Stomach (tissue), 9 donors: Measurements from ENCODE around the gene NEURL1B. TPM values are rescaled to one million over a fixed set of nuclear protein-coding genes. Genes with fewer than 3 reads are reported as not detected.

Experiments
- DNase-seq, 2 donors: peaks; one replicate each; pipeline versions ENCODE4 v3.0.0 to v3.0.0-alpha.2; 2013 to 2019
- H3K27ac ChIP-seq, 5 donors: fragments of 200-600 bp in 4 of 5; sonication (generic) in 4 of 5; one replicate each; pipeline ENCODE4 v1.5.1; 2013 to 2019; ENCODE audit warnings: mild to moderate bottlenecking in 1 of 5, moderate library complexity in 1 of 5
- H3K27me3 ChIP-seq, 3 donors: fragments of 200-600 bp; sonication (generic); one replicate each; pipeline ENCODE4 v1.5.1; 2017 to 2019; ENCODE audit warnings: mixed run types in 1 of 3
- H3K36me3 ChIP-seq, 4 donors: fragments of 200-600 bp; sonication (generic); 1 replicate in 3 of 4; 2 replicates in 1 of 4; pipeline ENCODE4 v1.5.1; 2016 to 2019
- H3K4me1 ChIP-seq, 4 donors: fragments of 200-600 bp; sonication (generic); one replicate each; pipeline ENCODE4 v1.5.1; 2016 to 2019
- H3K4me3 ChIP-seq, 4 donors: fragments of 200-600 bp; sonication (generic) in 3 of 4; one replicate each; pipeline ENCODE4 v1.5.1; 2016 to 2019; ENCODE audit warnings: mild to moderate bottlenecking in 1 of 4
- H3K9me3 ChIP-seq, 4 donors: fragments of 200-600 bp; sonication (generic); one replicate each; pipeline ENCODE4 v1.5.1; 2016 to 2019
- EP300 ChIP-seq: sonication (generic); formaldehyde crosslinking; IDR thresholded peaks from one replicate; pipeline ENCODE4 v1.6.1; 2017; ENCODE audit warnings: antibody characterized with exemption
- POLR2A ChIP-seq, 4 donors: fragments of 450-650 bp; IDR thresholded peaks; one replicate each; pipeline ENCODE4 v1.6.1; 2016; ENCODE audit warnings: antibody characterized with exemption in 4 of 4, control low read depth in 2 of 4, mild to moderate bottlenecking in 1 of 4, moderate library complexity in 1 of 4
- POLR2AphosphoS5 ChIP-seq, 3 donors: sonication (generic); formaldehyde crosslinking; IDR thresholded peaks; one replicate each; pipeline ENCODE4 v1.6.1; 2016; ENCODE audit warnings: antibody characterized with exemption in 3 of 3
- WGBS, 5 donors: extraction: QIAGEN DNeasy Blood & Tissue Kit in 3 of 5; methylation state at CpG; one replicate each; pipeline versions ENCODE4 v1.1.5 to v1.1.7; 2013 to 2018; 5-methylcytosine and 5-hydroxymethylcytosine counted together
- intact Hi-C: fragments of 100-400 bp; cut with DNase I; formaldehyde crosslinking; loops from one replicate; pipeline ENCODE4 v1.15.1; 2023; ENCODE audit warnings: low total_unique reads
- polyA plus RNA-seq, 3 donors: library from polyadenylated mRNA; stranded (reverse); fragments of 200-250 nt; gene quantifications; one replicate each; pipeline ENCODE4 v1.2.3, GENCODE V29; 2013
- total RNA-seq, 5 donors: library from RNA; depleted of rRNA; stranded (reverse); fragments of >200 nt; gene quantifications; one replicate each; pipeline versions ENCODE4 v1.1.0 to v1.2.3, GENCODE V29; 2014 to 2016
- TF ChIP-seq, protein P1 (sequence below), 7 experiments: fragments of 450-650 bp in 4 of 7; fragments of 200-600 bp in 3 of 7; sonication (generic) in 3 of 7; IDR thresholded peaks; one replicate each; pipeline ENCODE4 v1.5.1; 2016 to 2019; ENCODE audit warnings: antibody characterized with exemption in 7 of 7, control low read depth in 2 of 7, mild to moderate bottlenecking in 1 of 7
- donor health status: healthy with polysubstance abuse.
- donor health status: Bipolar disorder and iron deficiency.
- donor health status: healthy.

Gene NEURL1B
- total and polyA plus RNA-seq, 8 donors, result 2.7 to 60.3 (median 9.8) TPM

GRCh38 chr5:172683645-172684471 is 42.8 kb downstream of the NEURL1B start:
- Histone ChIP-seq H3K27ac (peak overlapping the region in 2 of 5 donors; percentile 19 to 24), H3K4me1 (peaks cover 9 to 31% (median 22%) of the 10 kb centered on the region in 4 donors)
- 41 to 75% (median 52%) methylated on average over 33 to 125 of the region's 125 CpGs for WGBS, 5 donors

DNA sequence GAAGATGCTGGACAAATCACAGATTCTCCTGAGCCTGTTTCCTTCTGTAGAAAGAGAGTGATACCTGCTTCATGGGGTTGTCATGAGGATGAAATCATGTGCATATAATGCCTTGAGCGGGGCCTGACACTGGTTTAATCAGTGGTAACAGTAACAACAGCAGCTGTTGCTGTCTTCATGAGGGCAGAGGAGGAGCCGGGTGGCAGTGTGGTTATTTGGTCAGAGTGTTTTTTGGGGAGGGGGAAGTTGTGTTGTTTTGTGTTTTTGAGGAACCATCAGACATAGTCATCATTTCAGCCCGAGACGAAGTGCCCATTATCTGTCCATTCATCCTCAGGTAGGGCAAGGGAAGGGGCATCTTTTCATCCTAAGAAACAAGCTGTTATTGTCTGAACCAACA is 44.0 kb downstream of the NEURL1B start:
- intact Hi-C loops, result no loop called here

More at GRCh38 chr5:172683645-172684471, 42.8 kb downstream of the NEURL1B start:
- Histone ChIP-seq H3K36me3 (peaks cover 0 to 10% (median 7%) of the 10 kb centered on the region in 4 donors), H3K27me3 (peaks cover 0 to 13% (median 3%) of the 10 kb centered on the region in 3 donors), H3K4me3 (peak overlapping the region; percentile 6 to 28 (median 16)), H3K9me3 (no peaks in the 10 kb centered on the region)
- TF ChIP-seq POLR2A (IDR thresholded peaks at IDR 0.05) (no peak), POLR2AphosphoS5 (IDR thresholded peaks at IDR 0.05) (no peak), EP300 (no peak)
- TF ChIP-seq, protein P1, sequence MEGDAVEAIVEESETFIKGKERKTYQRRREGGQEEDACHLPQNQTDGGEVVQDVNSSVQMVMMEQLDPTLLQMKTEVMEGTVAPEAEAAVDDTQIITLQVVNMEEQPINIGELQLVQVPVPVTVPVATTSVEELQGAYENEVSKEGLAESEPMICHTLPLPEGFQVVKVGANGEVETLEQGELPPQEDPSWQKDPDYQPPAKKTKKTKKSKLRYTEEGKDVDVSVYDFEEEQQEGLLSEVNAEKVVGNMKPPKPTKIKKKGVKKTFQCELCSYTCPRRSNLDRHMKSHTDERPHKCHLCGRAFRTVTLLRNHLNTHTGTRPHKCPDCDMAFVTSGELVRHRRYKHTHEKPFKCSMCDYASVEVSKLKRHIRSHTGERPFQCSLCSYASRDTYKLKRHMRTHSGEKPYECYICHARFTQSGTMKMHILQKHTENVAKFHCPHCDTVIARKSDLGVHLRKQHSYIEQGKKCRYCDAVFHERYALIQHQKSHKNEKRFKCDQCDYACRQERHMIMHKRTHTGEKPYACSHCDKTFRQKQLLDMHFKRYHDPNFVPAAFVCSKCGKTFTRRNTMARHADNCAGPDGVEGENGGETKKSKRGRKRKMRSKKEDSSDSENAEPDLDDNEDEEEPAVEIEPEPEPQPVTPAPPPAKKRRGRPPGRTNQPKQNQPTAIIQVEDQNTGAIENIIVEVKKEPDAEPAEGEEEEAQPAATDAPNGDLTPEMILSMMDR (IDR thresholded peaks at IDR 0.05), result no peak
- intact Hi-C loops, result no loop called here
- DNase-seq, result peak in 1 of 2 donors; percentile 77

DNA sequence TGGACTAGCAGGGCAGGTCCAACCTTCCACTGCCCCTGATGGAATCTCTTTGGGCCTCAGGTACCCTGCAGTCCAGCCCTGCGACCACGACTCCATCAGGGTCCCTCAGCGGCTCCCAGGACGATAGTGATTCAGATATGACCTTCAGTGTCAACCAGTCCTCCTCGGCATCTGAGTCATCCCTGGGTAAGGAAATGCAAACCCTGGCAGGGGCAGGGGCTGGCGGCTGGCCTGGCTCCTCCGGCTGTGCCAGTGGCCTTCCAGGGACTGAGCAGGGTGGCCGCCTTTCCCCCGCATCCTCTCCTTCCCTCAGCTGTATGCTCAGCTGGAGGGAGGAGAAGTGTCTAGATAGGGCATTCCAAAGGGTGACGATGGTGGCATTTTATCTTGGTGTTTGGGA is 45.0 kb downstream of the NEURL1B start:
- DNase-seq, result no peak
- no peaks in the 10 kb centered on the region for H3K9me3 ChIP-seq
- peaks cover 14 to 34% (median 21%) of the 10 kb centered on the region in 4 donors for H3K4me1 ChIP-seq
- peaks cover 0 to 10% (median 7%) of the 10 kb centered on the region in 4 donors for H3K36me3 ChIP-seq
- H3K27me3 ChIP-seq, result peaks cover 0 to 13% (median 3%) of the 10 kb centered on the region in 3 donors
- WGBS, 5 donors, result 87 to 96% (median 91%) methylated on average over 10 of the region's 10 CpGs
- peak overlapping the region in 2 of 5 donors; percentile 15 to 16 for H3K27ac ChIP-seq
- TF ChIP-seq POLR2AphosphoS5 (IDR thresholded peaks at IDR 0.05) (no peak), POLR2A (IDR thresholded peaks at IDR 0.05) (no peak), EP300 (no peak)
- TF ChIP-seq, protein P1 (IDR thresholded peaks at IDR 0.05), result no peak
- H3K4me3 ChIP-seq, result no peak overlapping the region
- intact Hi-C loops, result no loop called here

More for the DNA sequence above, 44.0 kb downstream of the NEURL1B start:
- Histone ChIP-seq H3K4me1 (peaks cover 14 to 31% (median 21%) of the 10 kb centered on the region in 4 donors), H3K27ac (no peak overlapping the region), H3K36me3 (peaks cover 0 to 10% (median 7%) of the 10 kb centered on the region in 4 donors), H3K4me3 (no peak overlapping the region), H3K9me3 (no peaks in the 10 kb centered on the region), H3K27me3 (peaks cover 0 to 13% (median 3%) of the 10 kb centered on the region in 3 donors)
- no peak for TF ChIP-seq POLR2A (IDR thresholded peaks at IDR 0.05)
- TF ChIP-seq, protein P1 (IDR thresholded peaks at IDR 0.05), result no peak
- no peak for TF ChIP-seq EP300
- no peak for TF ChIP-seq POLR2AphosphoS5 (IDR thresholded peaks at IDR 0.05)
- no peak for DNase-seq
- 72 to 92% (median 91%) methylated on average over 4 of the region's 4 CpGs for WGBS, 5 donors

GRCh38 chr5:172686539-172687390 is 45.7 kb downstream of the NEURL1B start:
- intact Hi-C loops, result no loop called here
- Histone ChIP-seq H3K27ac (peak overlapping the region in 3 of 5 donors; percentile 8 to 27 (median 20)), H3K4me1 (peaks cover 14 to 34% (median 21%) of the 10 kb centered on the region in 4 donors), H3K27me3 (peaks cover 0 to 13% (median 3%) of the 10 kb centered on the region in 3 donors), H3K36me3 (peaks cover 0 to 10% (median 7%) of the 10 kb centered on the region in 4 donors), H3K4me3 (no peak overlapping the region), H3K9me3 (no peaks in the 10 kb centered on the region)
- DNase-seq, result no peak
- 88 to 97% (median 94%) methylated on average over 24 to 37 of the region's 37 CpGs for WGBS, 5 donors
- TF ChIP-seq, protein P1 (IDR thresholded peaks at IDR 0.05), result no peak
- TF ChIP-seq POLR2AphosphoS5 (IDR thresholded peaks at IDR 0.05) (no peak), POLR2A (IDR thresholded peaks at IDR 0.05) (no peak), EP300 (no peak)
